Activated CD4-positive, alpha-beta T cell treated with anti-CD3 and anti-CD28 coated beads for 36 hours (primary cell): ENCODE results near the gene FCN1. TPM values are rescaled to one million over a fixed set of nuclear protein-coding genes. Genes with fewer than 3 reads are reported as not detected.

Experiments used
- ATAC-seq: fragments of 200-7000 bp; cut with Tn5 transposase; one replicate; pipeline ENCODE4 v1.10.0; 2021; ENCODE audit warnings: mild to moderate bottlenecking, moderate library complexity
- CTCF ChIA-PET: fragments of 350-600 bp; sonication (Branson Sonifier 250); formaldehyde crosslinking; loops from one replicate; lab custom pipeline; 2021; ENCODE audit warnings: antibody characterized with exemption; lab: Charles Lee
- POLR2A ChIA-PET: fragments of 350-600 bp; sonication (Branson Sonifier 250); formaldehyde crosslinking; loops from one replicate; lab custom pipeline; 2021; ENCODE audit warnings: antibody characterized with exemption, inconsistent platforms; lab: Charles Lee
- DNase-seq: peaks from one replicate; pipeline ENCODE4 v3.0.0-alpha.2; 2020
- H3K27ac Mint-ChIP-seq: one replicate; pipeline ENCODE4 v1.8.0; 2021; ENCODE audit warnings: mixed read lengths
- H3K27me3 Mint-ChIP-seq: one replicate; pipeline ENCODE4 v1.8.0; 2021; ENCODE audit warnings: mixed read lengths
- H3K36me3 Mint-ChIP-seq: one replicate; pipeline ENCODE4 v1.8.0; 2021; ENCODE audit warnings: low read depth, mixed read lengths
- H3K4me1 Mint-ChIP-seq: one replicate; pipeline ENCODE4 v1.8.0; 2021; ENCODE audit warnings: mixed read lengths
- H3K4me3 Mint-ChIP-seq: one replicate; pipeline ENCODE4 v1.8.0; 2021; ENCODE audit warnings: mild to moderate bottlenecking, moderate library complexity, mixed read lengths
- H3K9me3 Mint-ChIP-seq: one replicate; pipeline ENCODE4 v1.8.0; 2021; ENCODE audit warnings: low read depth, mixed read lengths
- intact Hi-C, 2 experiments: fragments of 100-400 bp; cut with DNase I in 1 of 2; cut with micrococcal nuclease in 1 of 2; formaldehyde crosslinking; loops; one replicate each; pipeline versions ENCODE4 v1.14.2 to v1.15.1; 2022 to 2024; cut with DNase I, micrococcal nuclease
- total RNA-seq, 2 experiments: library from RNA; stranded (reverse); gene quantifications; one replicate each; pipeline ENCODE4 v1.2.3, GENCODE V29; 2021

Gene FCN1
- total RNA-seq, 2 experiments from 2014 or later, result not detected

DNA sequence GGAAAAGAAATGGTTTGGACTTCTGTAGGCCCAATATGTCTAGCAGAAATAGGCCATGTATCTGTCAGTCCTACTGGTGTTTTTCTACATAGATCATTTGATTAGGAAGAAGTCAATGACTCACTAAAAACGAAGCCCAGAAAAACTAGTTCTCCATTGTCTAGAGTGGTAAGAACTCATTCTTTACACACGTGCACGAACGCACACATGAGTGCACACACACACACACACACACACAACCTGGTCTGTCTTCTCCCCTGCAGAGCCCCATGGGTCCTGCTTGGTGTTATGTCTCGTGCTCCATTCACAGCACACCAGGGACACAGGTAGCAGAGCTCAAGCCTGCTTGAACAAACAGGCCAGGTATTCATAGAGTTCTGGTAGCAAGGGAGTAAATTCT, 14.9 kb upstream of the FCN1 start:
- CTCF ChIA-PET, result no interaction called here

DNA sequence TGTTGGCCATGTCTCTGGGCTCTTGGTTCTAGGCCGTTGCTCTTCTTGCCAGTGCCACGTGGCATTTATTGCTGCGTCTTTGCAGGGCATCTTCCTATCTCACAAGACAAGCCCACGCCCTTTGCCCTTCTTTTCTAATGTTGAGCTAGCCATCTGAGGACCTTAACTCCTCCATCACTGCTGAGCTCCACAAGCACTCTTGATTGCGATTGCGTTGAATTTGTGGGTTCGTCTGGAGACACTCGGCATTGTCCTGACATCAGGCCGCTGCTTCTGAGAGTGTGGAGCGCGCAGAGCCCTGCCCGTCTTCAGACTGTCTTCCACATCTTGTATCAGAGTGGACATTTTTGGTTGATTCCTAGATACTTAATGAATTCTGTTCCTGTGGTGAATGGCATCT, 14.5 kb upstream of the FCN1 start:
- ATAC-seq, result no peak
- H3K27me3 Mint-ChIP-seq, result peaks cover 13% of the 10 kb centered on the region
- intact Hi-C loops, result no loop called here

More for the DNA sequence above, 14.9 kb upstream of the FCN1 start:
- POLR2A ChIA-PET, result no interaction called here
- intact Hi-C loops, result no loop called here
- Mint-ChIP-seq H3K27me3 (peaks cover 13% of the 10 kb centered on the region), H3K9me3 (no peaks in the 10 kb centered on the region), H3K4me1 (no peaks in the 10 kb centered on the region), H3K4me3 (no peak overlapping the region), H3K27ac (no peak overlapping the region), H3K36me3 (no peaks in the 10 kb centered on the region)
- ATAC-seq (no peak), DNase-seq (no peak)

DNA sequence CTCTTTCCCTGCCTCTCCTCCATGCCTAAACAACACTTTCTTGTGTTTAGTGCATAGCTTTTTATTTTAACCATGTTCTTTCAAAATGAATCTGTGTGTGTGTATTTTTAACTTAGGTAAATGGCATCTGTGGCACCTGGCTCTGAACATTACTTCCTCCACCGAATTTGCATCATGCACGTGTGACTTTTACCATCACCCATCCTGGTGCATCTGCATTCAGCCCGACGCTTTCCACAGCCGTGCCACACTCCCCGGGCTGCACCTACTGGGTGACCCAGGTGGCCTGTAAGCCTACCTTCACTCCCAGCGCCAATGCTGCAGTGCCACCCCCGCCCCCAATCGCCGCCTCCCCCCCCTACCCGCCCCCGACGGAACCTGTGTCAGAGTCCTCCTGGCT, 12.7 kb upstream of the FCN1 start:
- no peak for ATAC-seq
- no peaks in the 10 kb centered on the region for H3K9me3 Mint-ChIP-seq
- intact Hi-C loops, result no loop called here
- DNase-seq, result no peak
- no peaks in the 10 kb centered on the region for H3K4me1 Mint-ChIP-seq
- CTCF ChIA-PET, result no interaction called here
- POLR2A ChIA-PET, result no interaction called here
- H3K4me3 Mint-ChIP-seq, result no peak overlapping the region
- no peaks in the 10 kb centered on the region for H3K36me3 Mint-ChIP-seq
- peaks cover 13% of the 10 kb centered on the region for H3K27me3 Mint-ChIP-seq
- no peak overlapping the region for H3K27ac Mint-ChIP-seq

More for the DNA sequence above, 14.5 kb upstream of the FCN1 start:
- no peak for DNase-seq
- Mint-ChIP-seq H3K36me3 (no peaks in the 10 kb centered on the region), H3K4me3 (no peak overlapping the region), H3K9me3 (no peaks in the 10 kb centered on the region), H3K4me1 (no peaks in the 10 kb centered on the region), H3K27ac (no peak overlapping the region)
- CTCF ChIA-PET, result no interaction called here
- POLR2A ChIA-PET, result no interaction called here

DNA sequence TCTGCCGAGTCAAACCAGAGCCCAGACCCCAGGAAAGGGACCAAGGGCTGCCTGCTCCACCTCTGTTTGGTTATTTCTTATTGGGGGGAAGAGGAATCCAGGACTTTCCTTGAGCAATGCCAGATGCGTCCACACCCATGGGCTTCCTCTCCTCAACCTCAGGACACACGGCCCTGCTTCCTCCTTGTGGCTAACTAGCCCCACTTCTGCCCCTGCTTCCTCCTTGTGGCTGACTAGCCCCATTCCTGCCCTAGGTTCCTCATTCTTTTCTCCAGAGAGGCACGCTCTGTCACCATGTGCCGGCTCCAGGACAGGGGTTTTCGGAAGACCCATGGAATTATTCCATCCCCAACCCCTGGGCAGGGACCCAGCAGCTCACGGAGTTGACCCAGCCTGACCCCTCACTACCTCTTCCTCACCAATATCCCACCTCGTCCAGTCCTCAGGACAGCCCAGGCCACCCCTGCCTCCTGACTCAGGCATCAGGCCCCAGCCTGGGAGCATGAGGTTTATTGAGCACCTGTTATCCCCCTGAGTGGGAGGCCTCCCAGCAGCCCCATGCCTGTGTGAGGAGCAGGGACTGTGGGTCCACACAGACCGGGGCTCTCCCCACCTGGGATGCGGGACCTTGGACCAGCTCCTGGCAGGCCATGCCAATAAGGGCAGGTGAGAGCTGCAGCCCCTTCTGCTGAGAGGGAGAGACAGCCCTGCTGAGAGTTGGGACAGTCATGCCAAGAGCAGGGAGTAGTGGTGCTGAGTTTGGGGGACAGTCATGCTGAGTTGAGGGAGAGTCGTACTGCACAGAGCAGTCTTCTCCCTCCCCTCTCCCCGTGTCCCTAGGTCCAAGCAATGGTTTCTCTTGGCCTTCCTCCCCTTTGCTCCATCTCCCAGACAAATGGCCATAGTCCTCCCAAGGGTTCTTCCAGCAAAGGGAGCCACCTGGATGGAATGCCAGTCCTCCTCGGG, 11.8 kb upstream of the FCN1 start:
- Mint-ChIP-seq H3K27me3 (peaks cover 13% of the 10 kb centered on the region), H3K4me3 (no peak overlapping the region), H3K4me1 (no peaks in the 10 kb centered on the region), H3K27ac (no peak overlapping the region), H3K36me3 (no peaks in the 10 kb centered on the region), H3K9me3 (no peaks in the 10 kb centered on the region)
- DNase-seq, result no peak
- POLR2A ChIA-PET, result no interaction called here
- ATAC-seq, result no peak
- CTCF ChIA-PET, result no interaction called here
- intact Hi-C loops, result no loop called here

DNA sequence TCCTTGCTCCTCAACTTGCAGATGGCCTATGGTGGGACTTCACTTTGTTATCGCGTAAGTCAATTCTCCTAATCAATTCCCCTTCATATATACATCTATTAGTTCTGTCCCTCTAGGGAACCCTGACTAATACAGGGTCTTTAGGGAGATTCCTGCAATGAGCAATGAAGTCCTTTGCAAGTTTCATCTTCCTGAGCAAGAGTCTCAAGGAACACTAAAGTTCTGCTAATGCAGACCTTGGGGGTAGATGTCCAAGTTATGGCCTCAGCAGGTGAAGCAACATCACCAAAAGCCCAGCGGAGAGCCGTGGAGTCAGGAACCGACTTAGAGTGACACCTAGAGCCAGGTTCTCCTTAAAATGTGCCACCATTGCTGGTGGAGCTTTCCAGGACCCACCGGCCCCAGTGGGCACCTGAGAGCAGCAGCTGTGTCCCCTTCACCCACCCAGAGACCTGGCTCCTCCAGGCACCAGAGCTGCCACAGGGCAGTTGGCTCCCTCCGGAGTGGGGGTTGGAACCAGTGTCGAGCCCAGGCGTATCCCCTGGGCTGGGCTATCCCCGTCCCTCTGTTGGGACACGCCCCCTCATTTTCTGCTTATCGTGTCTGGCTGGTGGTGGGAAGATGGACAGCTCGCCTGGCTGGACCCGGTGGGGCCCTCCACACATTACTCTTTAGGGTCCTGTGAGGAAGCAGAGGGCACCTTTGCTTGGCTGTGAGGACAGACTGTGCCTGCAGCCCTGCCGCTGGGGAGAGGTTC, 10.9 kb upstream of the FCN1 start:
- CTCF ChIA-PET, result no interaction called here
- ATAC-seq (no peak), DNase-seq (no peak)
- peaks cover 13% of the 10 kb centered on the region for H3K27me3 Mint-ChIP-seq
- POLR2A ChIA-PET, result no interaction called here
- no peaks in the 10 kb centered on the region for H3K4me1 Mint-ChIP-seq
- no peaks in the 10 kb centered on the region for H3K36me3 Mint-ChIP-seq
- H3K27ac Mint-ChIP-seq, result no peak overlapping the region
- H3K9me3 Mint-ChIP-seq, result no peaks in the 10 kb centered on the region
- intact Hi-C loops, result no loop called here
- H3K4me3 Mint-ChIP-seq, result no peak overlapping the region

DNA sequence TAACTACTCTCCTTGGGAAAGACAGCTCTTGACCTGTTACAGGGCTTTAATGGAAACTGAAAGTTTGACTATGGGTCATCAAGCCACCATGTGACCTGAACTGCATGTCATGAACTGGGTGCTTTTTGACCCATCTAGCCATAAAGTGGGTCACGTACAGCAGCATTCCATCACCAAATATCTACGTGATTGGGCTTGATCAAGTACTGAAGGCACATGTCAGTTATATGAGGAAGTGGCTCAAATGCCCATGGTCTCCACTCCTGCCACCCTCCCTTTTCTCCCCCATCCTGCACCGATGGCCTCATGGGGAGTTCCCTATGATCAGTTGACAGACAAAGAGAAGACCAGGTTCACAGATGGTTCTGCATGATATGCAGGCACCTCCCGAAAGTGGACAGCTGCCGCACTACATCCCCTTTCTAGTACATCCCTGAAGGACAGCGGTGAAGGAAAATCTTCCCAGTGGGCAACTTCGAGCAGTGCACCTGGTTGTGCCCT, 7.3 kb upstream of the FCN1 start:
- ATAC-seq (no peak), DNase-seq (no peak)
- Mint-ChIP-seq H3K9me3 (no peaks in the 10 kb centered on the region), H3K27me3 (peaks cover 3% of the 10 kb centered on the region), H3K4me1 (no peaks in the 10 kb centered on the region), H3K36me3 (no peaks in the 10 kb centered on the region), H3K27ac (no peak overlapping the region), H3K4me3 (no peak overlapping the region)
- POLR2A ChIA-PET, result no interaction called here
- intact Hi-C loops, result no loop called here
- CTCF ChIA-PET, result no interaction called here

DNA sequence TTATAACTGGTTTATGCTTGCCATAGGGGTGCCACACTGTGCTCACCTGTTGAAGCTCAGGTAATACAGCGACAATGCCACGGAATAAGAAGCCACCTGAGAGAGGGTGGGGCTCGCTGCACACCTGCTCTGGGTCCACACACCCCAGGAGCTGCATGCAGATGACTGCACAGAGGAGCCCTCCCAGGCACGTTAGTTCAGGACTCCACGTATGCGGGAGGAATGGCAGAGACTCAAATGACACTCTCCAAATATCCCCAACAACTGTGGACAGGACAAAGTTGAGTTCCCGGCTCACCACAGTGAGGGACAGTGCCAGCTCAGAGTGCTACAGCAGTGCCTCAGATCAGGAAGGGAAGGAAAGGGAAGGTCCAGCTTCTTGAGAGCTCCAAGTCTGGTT, 5.8 kb upstream of the FCN1 start:
- no peak for ATAC-seq
- no peak overlapping the region for H3K4me3 Mint-ChIP-seq
- H3K27ac Mint-ChIP-seq, result no peak overlapping the region
- ChIA-PET CTCF (no interaction called here), POLR2A (no interaction called here)
- no peaks in the 10 kb centered on the region for H3K27me3 Mint-ChIP-seq
- intact Hi-C loops, result no loop called here
- H3K9me3 Mint-ChIP-seq, result peaks cover 4% of the 10 kb centered on the region
- no peaks in the 10 kb centered on the region for H3K4me1 Mint-ChIP-seq
- DNase-seq, result no peak
- no peaks in the 10 kb centered on the region for H3K36me3 Mint-ChIP-seq

DNA sequence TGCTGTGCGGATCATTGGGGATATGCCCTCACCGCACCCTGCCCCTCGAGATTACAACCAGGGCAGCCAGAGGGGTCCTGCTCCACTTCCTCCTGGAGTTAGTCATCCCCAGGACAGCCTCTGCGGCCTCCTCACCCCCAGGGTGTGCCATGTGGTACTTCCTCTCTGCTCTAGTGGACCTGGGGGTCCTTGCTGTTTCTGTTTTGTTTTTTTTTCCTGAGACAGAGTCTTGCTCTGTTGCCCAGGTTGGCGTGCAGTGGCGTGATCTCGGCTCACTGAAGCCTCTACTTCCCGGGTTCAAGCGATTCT, 5.2 kb upstream of the FCN1 start:
- peaks cover 5% of the 10 kb centered on the region for H3K9me3 Mint-ChIP-seq
- no peak overlapping the region for H3K27ac Mint-ChIP-seq

DNA sequence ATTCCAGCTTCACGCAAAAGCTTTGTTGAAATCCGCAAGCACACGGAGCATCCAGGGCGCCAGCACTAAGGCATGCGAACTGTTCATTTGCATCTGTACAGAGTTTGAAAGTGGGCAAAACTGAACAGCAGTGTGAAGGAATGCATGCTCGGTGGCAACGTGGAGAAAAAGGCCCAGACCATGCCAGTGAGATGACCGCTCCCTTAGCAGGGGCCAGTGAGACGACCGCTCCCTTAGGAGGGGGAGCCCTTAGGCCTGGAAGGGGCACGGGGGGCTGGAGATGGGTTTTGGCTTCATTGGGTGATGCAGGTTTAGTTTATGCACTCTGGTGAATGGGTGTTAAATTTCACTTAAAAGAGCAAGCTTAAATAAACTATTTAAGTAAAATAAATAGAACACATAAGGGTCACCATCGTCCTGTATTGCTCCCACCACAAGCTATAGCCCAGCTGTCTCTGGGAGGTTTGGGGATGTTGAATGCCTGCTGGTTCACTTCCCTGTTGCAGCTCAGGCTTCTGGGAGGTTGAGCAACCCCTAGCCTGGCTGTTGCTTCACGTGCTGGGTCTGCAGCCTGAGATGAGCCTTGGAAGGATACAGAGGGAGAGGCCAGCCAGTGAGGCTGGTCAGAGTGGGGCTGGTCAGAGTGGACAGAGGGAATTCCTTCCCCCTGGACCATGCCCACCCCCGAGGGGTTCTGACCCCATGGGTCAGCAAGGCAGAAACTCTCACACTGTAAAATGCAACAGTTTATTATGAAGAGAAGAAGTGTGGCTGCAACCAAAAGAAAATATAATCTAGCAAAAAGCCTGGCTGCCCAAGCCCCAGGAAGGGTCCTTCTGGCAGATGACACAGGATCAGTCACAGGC, 4.6 kb upstream of the FCN1 start:
- DNase-seq (no peak), ATAC-seq (no peak)
- intact Hi-C loops, result no loop called here
- ChIA-PET POLR2A (no interaction called here), CTCF (no interaction called here)
- Mint-ChIP-seq H3K27ac (no peak overlapping the region), H3K9me3 (peaks cover 5% of the 10 kb centered on the region), H3K36me3 (no peaks in the 10 kb centered on the region), H3K4me3 (no peak overlapping the region), H3K4me1 (no peaks in the 10 kb centered on the region), H3K27me3 (no peaks in the 10 kb centered on the region)

More for the DNA sequence above, 5.2 kb upstream of the FCN1 start:
- Mint-ChIP-seq H3K36me3 (no peaks in the 10 kb centered on the region), H3K4me3 (no peak overlapping the region), H3K27me3 (no peaks in the 10 kb centered on the region), H3K4me1 (no peaks in the 10 kb centered on the region)
- intact Hi-C loops, result no loop called here
- ATAC-seq (no peak), DNase-seq (no peak)
- CTCF ChIA-PET, result no interaction called here
- POLR2A ChIA-PET, result no interaction called here

DNA sequence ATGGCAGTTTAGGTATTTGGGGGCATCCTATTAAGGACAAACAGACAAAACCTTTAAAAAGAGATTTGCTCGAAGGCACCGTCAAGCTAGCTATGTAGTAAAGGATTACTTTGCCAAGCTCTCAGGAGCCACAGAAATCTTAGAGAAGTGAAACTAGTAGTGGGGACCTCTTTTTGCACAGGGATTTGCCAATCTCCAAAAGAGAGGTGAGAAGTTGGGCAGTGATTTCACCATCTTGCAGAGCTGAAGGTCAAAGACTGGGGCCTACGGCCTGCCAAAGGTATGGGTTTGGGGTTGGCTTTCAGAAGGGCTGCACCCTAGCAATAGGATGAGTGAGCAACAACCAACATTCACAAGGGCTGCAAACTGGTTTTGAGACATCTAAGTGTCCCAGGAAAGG, 1.6 kb upstream of the FCN1 start:
- Mint-ChIP-seq H3K27me3 (no peaks in the 10 kb centered on the region), H3K27ac (no peak overlapping the region), H3K9me3 (peaks cover 5% of the 10 kb centered on the region), H3K36me3 (no peaks in the 10 kb centered on the region), H3K4me3 (no peak overlapping the region), H3K4me1 (no peaks in the 10 kb centered on the region)
- no peak for DNase-seq
- intact Hi-C loops, result no loop called here
- ChIA-PET CTCF (no interaction called here), POLR2A (no interaction called here)
- ATAC-seq, result no peak

DNA sequence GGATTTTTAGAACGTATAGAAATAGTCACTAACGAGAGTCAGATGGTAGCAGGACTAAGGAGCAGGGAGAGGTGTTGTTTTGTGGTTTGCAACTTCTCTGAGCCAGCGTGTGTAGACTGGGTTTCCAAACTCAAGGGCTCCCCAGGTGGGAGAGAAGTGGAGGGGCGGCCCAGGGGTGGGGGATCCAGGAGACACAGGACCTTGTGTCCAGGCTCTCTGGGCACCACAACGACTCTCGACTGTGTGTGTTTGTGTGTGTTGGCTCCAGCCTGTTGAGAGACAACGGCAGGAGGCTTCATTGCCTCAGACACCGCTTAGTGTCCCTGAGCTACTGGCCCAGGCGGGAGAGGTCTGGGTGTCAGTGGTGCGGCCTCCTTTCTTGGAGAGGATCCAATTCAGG, 934 bp upstream of the FCN1 start:
- Mint-ChIP-seq H3K27me3 (no peaks in the 10 kb centered on the region), H3K4me1 (no peaks in the 10 kb centered on the region), H3K9me3 (peaks cover 5% of the 10 kb centered on the region), H3K27ac (no peak overlapping the region), H3K4me3 (no peak overlapping the region), H3K36me3 (no peaks in the 10 kb centered on the region)
- DNase-seq, result no peak
- no peak for ATAC-seq
- ChIA-PET CTCF (no interaction called here), POLR2A (no interaction called here)
- intact Hi-C loops, result no loop called here
